GM12878 (cell line): ENCODE measurements around the gene HLA-DQA2. TPM values are rescaled to one million over a fixed set of nuclear protein-coding genes. Genes with fewer than 3 reads are reported as not detected.

Source experiments
- ATF3 ChIP-seq: IDR thresholded peaks from 2 replicates; pipeline ENCODE4 v1.6.1; 2011; ENCODE audit warnings: low read depth, mild to moderate bottlenecking, low read length, moderate library complexity, borderline replicate concordance; ENCODE audit errors: extremely low read depth
- ATF7 ChIP-seq: fragments of 450-650 bp; IDR thresholded peaks from 2 replicates; pipeline ENCODE4 v1.6.1; 2016; ENCODE audit warnings: low read depth, mild to moderate bottlenecking
- HDAC6 ChIP-seq: fragments of 200-600 bp; sonication (generic); IDR thresholded peaks from one replicate; pipeline ENCODE4 v1.8.0; 2017; ENCODE audit warnings: antibody characterized with exemption; ENCODE audit not compliant: unreplicated experiment
- JUND ChIP-seq: IDR thresholded peaks from 2 replicates; pipeline ENCODE4 v1.6.1; 2012; ENCODE audit warnings: low read depth, mild to moderate bottlenecking, low read length, improper control_type of control experiment, moderate library complexity
- KAT2A ChIP-seq: conservative IDR thresholded peaks from 2 replicates; pipeline ENCODE4 v1.6.1; 2011; ENCODE audit warnings: low read depth, low read length; ENCODE audit not compliant: control insufficient read depth
- PKNOX1 ChIP-seq: fragments of 450-650 bp; IDR thresholded peaks from 2 replicates; pipeline ENCODE4 v1.6.1; 2016; ENCODE audit warnings: mild to moderate bottlenecking
- POLR2A ChIP-seq: IDR thresholded peaks from 2 replicates; pipeline ENCODE4 v1.6.1; 2011; ENCODE audit warnings: low read depth, mild to moderate bottlenecking, low read length
- RBBP5 ChIP-seq: fragments of 200-600 bp; sonication (generic); conservative IDR thresholded peaks from 2 replicates; pipeline ENCODE4 v1.6.1; 2016
- polyA plus RNA-seq, 11 experiments: library from polyadenylated mRNA; depleted of rRNA in 4 of 11; unstranded in 6 of 11; stranded (reverse) in 5 of 11; fragments of >200 nt; fragmentation: Nextera tagmentation in 4 of 11; fragmentation: Illumina TruSeq in 1 of 11; extraction: Ambion mirVana in 4 of 11; extraction: Trizol in 1 of 11; gene quantifications; 1 replicate in 1 of 11; 2 replicates in 10 of 11; pipeline versions ENCODE4 v1.2.1 to v1.2.3, GENCODE V29; 2011 to 2016; ENCODE audit warnings: inconsistent platforms in 2 of 11, missing spikeins in 2 of 11, low read depth in 1 of 11
- total RNA-seq, 4 experiments: library from RNA; depleted of rRNA in 3 of 4; stranded (reverse); fragments of >200 nt in 3 of 4; fragmentation: Illumina TruSeq in 1 of 4; extraction: Trizol in 1 of 4; gene quantifications; 2 replicates each; pipeline versions ENCODE4 v1.2.1 to v1.2.3, GENCODE V29; 2013 to 2021
- TF ChIP-seq, protein P1 (sequence below): IDR thresholded peaks from 2 replicates; pipeline ENCODE4 v1.6.1; 2012; ENCODE audit warnings: mild to moderate bottlenecking, low read depth, low read length

The HLA-DQA2 gene
- total and polyA plus RNA-seq, 10 of the 15 experiments (the other 5 are each of a cell fraction or from before 2014, with no cell fraction given) = 9.1 to 26.4 (median 16.3) TPM

- TF ChIP-seq PKNOX1 (no peak), POLR2A (no peak), ATF7 (no peak), JUND (no peak), HDAC6 (no peak), RBBP5 (no peak), KAT2A (no peak), ATF3 (no peak)
- TF ChIP-seq, protein P1, sequence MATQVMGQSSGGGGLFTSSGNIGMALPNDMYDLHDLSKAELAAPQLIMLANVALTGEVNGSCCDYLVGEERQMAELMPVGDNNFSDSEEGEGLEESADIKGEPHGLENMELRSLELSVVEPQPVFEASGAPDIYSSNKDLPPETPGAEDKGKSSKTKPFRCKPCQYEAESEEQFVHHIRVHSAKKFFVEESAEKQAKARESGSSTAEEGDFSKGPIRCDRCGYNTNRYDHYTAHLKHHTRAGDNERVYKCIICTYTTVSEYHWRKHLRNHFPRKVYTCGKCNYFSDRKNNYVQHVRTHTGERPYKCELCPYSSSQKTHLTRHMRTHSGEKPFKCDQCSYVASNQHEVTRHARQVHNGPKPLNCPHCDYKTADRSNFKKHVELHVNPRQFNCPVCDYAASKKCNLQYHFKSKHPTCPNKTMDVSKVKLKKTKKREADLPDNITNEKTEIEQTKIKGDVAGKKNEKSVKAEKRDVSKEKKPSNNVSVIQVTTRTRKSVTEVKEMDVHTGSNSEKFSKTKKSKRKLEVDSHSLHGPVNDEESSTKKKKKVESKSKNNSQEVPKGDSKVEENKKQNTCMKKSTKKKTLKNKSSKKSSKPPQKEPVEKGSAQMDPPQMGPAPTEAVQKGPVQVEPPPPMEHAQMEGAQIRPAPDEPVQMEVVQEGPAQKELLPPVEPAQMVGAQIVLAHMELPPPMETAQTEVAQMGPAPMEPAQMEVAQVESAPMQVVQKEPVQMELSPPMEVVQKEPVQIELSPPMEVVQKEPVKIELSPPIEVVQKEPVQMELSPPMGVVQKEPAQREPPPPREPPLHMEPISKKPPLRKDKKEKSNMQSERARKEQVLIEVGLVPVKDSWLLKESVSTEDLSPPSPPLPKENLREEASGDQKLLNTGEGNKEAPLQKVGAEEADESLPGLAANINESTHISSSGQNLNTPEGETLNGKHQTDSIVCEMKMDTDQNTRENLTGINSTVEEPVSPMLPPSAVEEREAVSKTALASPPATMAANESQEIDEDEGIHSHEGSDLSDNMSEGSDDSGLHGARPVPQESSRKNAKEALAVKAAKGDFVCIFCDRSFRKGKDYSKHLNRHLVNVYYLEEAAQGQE = no peak
- TF ChIP-seq, all 136 proteins: peak for 0
Observed at GRCh38 chr6:32709625-32710024, 31.6 kb upstream of the HLA-DQA2 start (continued).
